H9 (cell line): Measurements from ENCODE around the gene APP. TPM values are rescaled to one million over a fixed set of nuclear protein-coding genes. Genes with fewer than 3 reads are reported as not detected.

ENCODE experiments used
- DNase-seq: peaks from one replicate; pipeline ENCODE4 v3.0.0-alpha.2; 2017
- H2AFZ ChIP-seq: one replicate; pipeline ENCODE4 v1.6.1; 2013; ENCODE audit warnings: mild to moderate bottlenecking, low read length, control low read depth, moderate library complexity
- H2AK5ac ChIP-seq: 2 replicates; pipeline ENCODE4 v1.6.1; 2013; ENCODE audit warnings: low read length, control low read depth, mixed read lengths; ENCODE audit not compliant: insufficient read length
- H2BK120ac ChIP-seq: one replicate; pipeline ENCODE4 v1.6.1; 2013; ENCODE audit warnings: low read depth, mild to moderate bottlenecking, low read length, control low read depth, inconsistent platforms; ENCODE audit not compliant: poor library complexity, severe bottlenecking
- H2BK12ac ChIP-seq: 2 replicates; pipeline ENCODE4 v1.6.1; 2013; ENCODE audit warnings: low read length, control low read depth, mixed read lengths, low read depth; ENCODE audit not compliant: insufficient read length
- H2BK15ac ChIP-seq: 2 replicates; pipeline ENCODE4 v1.6.1; 2013; ENCODE audit warnings: low read depth, low read length, control low read depth
- H2BK20ac ChIP-seq: one replicate; pipeline ENCODE4 v1.6.1; 2013; ENCODE audit warnings: low read depth, mild to moderate bottlenecking, low read length, control low read depth, inconsistent platforms; ENCODE audit not compliant: poor library complexity, severe bottlenecking
- H2BK5ac ChIP-seq: 2 replicates; pipeline ENCODE4 v1.6.1; 2013; ENCODE audit warnings: low read length, control low read depth, mixed read lengths; ENCODE audit not compliant: insufficient read length
- H3K14ac ChIP-seq: 2 replicates; pipeline ENCODE4 v1.6.1; 2013; ENCODE audit warnings: low read length, control low read depth; ENCODE audit not compliant: insufficient read depth
- H3K18ac ChIP-seq: 2 replicates; pipeline ENCODE4 v1.6.1; 2013; ENCODE audit warnings: low read depth, mild to moderate bottlenecking, mixed read lengths, low read length, control low read depth; ENCODE audit not compliant: insufficient read length
- H3K23ac ChIP-seq: 2 replicates; pipeline ENCODE4 v1.6.1; 2013; ENCODE audit warnings: low read length, control low read depth, mixed read lengths, low read depth; ENCODE audit not compliant: insufficient read length
- H3K23me2 ChIP-seq: 2 replicates; pipeline ENCODE4 v1.6.1; 2013; ENCODE audit warnings: low read depth, mild to moderate bottlenecking, mixed read lengths, low read length, control low read depth; ENCODE audit not compliant: insufficient read length, poor library complexity, severe bottlenecking
- H3K27ac ChIP-seq: 2 replicates; pipeline ENCODE4 v1.5.1; 2013; ENCODE audit warnings: low read length, control low read depth, mixed read lengths, low read depth; ENCODE audit not compliant: insufficient read length
- H3K27me3 ChIP-seq: 2 replicates; pipeline ENCODE4 v1.6.1; 2013; ENCODE audit warnings: low read length, control low read depth, inconsistent platforms; ENCODE audit not compliant: insufficient read depth
- H3K4ac ChIP-seq: 2 replicates; pipeline ENCODE4 v1.6.1; 2013; ENCODE audit warnings: low read depth, mild to moderate bottlenecking, control low read depth, inconsistent platforms, low read length, moderate library complexity
- H3K4me1 ChIP-seq: 2 replicates; pipeline ENCODE4 v1.6.1; 2013; ENCODE audit warnings: low read length, control low read depth, inconsistent platforms; ENCODE audit not compliant: insufficient read depth
- H3K4me2 ChIP-seq: 2 replicates; pipeline ENCODE4 v1.6.1; 2013; ENCODE audit warnings: low read length, control low read depth, mixed read lengths; ENCODE audit not compliant: insufficient read length, insufficient read depth
- H3K56ac ChIP-seq: 2 replicates; pipeline ENCODE4 v1.6.1; 2013; ENCODE audit warnings: low read depth, mild to moderate bottlenecking, mixed read lengths, low read length, control low read depth; ENCODE audit not compliant: insufficient read length
- H3K79me1 ChIP-seq: 2 replicates; pipeline ENCODE4 v1.6.1; 2013; ENCODE audit warnings: low read depth, mild to moderate bottlenecking, moderate library complexity, low read length, control low read depth, inconsistent platforms; ENCODE audit not compliant: insufficient read depth, poor library complexity, severe bottlenecking
- H3K79me2 ChIP-seq: 2 replicates; pipeline ENCODE4 v1.6.1; 2013; ENCODE audit warnings: low read length, control low read depth, inconsistent platforms; ENCODE audit not compliant: insufficient read depth
- H3K9ac ChIP-seq: 2 replicates; pipeline ENCODE4 v1.6.1; 2013; ENCODE audit warnings: low read length, control low read depth, mixed read lengths; ENCODE audit not compliant: insufficient read length; ENCODE audit errors: extremely low read depth
- H3K9me3 ChIP-seq: one replicate; pipeline ENCODE4 v1.6.1; 2013; ENCODE audit warnings: low read depth, low read length, inconsistent platforms; ENCODE audit not compliant: control insufficient read depth
- H3T11ph ChIP-seq: one replicate; pipeline ENCODE4 v1.6.1; 2013; ENCODE audit warnings: mild to moderate bottlenecking, low read length, control low read depth, inconsistent platforms
- H4K20me1 ChIP-seq: one replicate; pipeline ENCODE4 v1.6.1; 2013; ENCODE audit not compliant: control insufficient read depth, insufficient read length, insufficient read depth
- H4K5ac ChIP-seq: 2 replicates; pipeline ENCODE4 v1.6.1; 2013; ENCODE audit warnings: low read depth, mild to moderate bottlenecking, mixed read lengths, low read length, control low read depth; ENCODE audit not compliant: insufficient read length
- H4K8ac ChIP-seq: replicated peaks from 2 replicates; pipeline ENCODE4 v1.6.1; 2013; ENCODE audit warnings: low read length, control low read depth, mixed read lengths, low read depth; ENCODE audit not compliant: insufficient read length
- H4K91ac ChIP-seq: 2 replicates; pipeline ENCODE4 v1.6.1; 2013; ENCODE audit warnings: low read depth, mild to moderate bottlenecking, moderate library complexity, mixed read lengths, low read length, control low read depth; ENCODE audit not compliant: insufficient read length
- H3K27ac Mint-ChIP-seq, 3 experiments: 2 replicates in 2 of 3; 3 replicates in 1 of 3; pipeline ENCODE4 v1.8.0; 2020 to 2021; ENCODE audit warnings: mixed read lengths in 3 of 3, mild to moderate bottlenecking in 1 of 3, moderate library complexity in 1 of 3
- H3K27me3 Mint-ChIP-seq: 2 replicates; pipeline ENCODE4 v1.8.0; 2021; ENCODE audit warnings: low read depth, mild to moderate bottlenecking, moderate library complexity, mixed read lengths
- H3K36me3 Mint-ChIP-seq, 3 experiments: 2 replicates in 2 of 3; 3 replicates in 1 of 3; pipeline ENCODE4 v1.8.0; 2020 to 2021; ENCODE audit warnings: low read depth in 3 of 3, mixed read lengths in 3 of 3; ENCODE audit not compliant: insufficient read depth in 1 of 3
- H3K4me1 Mint-ChIP-seq, 2 experiments: 2 replicates each; pipeline ENCODE4 v1.8.0; 2020; ENCODE audit warnings: mixed read lengths in 2 of 2
- H3K4me3 Mint-ChIP-seq, 2 experiments: 2 replicates in 1 of 2; 3 replicates in 1 of 2; pipeline ENCODE4 v1.8.0; 2020 to 2021; ENCODE audit warnings: mild to moderate bottlenecking in 2 of 2, mixed read lengths in 2 of 2, moderate library complexity in 1 of 2
- H3K9me3 Mint-ChIP-seq, 2 experiments: 2 replicates in 1 of 2; 3 replicates in 1 of 2; pipeline ENCODE4 v1.8.0; 2020; ENCODE audit warnings: mild to moderate bottlenecking in 2 of 2, mixed read lengths in 2 of 2, moderate library complexity in 1 of 2
- CTCF ChIP-seq: fragments of 200-600 bp; sonication (generic); conservative IDR thresholded peaks from 3 replicates; pipeline ENCODE4 v1.8.0; 2021; ENCODE audit warnings: antibody characterized with exemption, mild to moderate bottlenecking
- WGBS: extraction: QIAGEN DNeasy Blood & Tissue Kit; methylation state at CpG from one replicate; pipeline ENCODE4 v1.1.7; 2013; ENCODE audit warnings: missing lambda C conversion rate, low lambda C conversion rate, mixed read lengths; ENCODE audit not compliant: insufficient read length; ENCODE audit errors: extremely low coverage; 5-methylcytosine and 5-hydroxymethylcytosine counted together
- total RNA-seq: library from RNA; stranded (reverse); gene quantifications from 2 replicates; pipeline ENCODE4 v1.2.1, GENCODE V29; 2021

The APP gene
- total RNA-seq, 1 experiment from 2014 or later = 380 TPM

GRCh38 chr21:26210614-26211013 is 40.0 kb upstream of the APP start:
- Mint-ChIP-seq H3K4me3 (no peak overlapping the region), H3K9me3 (peaks cover 2 to 4% of the 10 kb centered on the region in 2 experiments; a peak in 3 of 5 replicates)

More at GRCh38 chr21:26210614-26211013, 40.0 kb upstream of the APP start:
- H4K20me1 ChIP-seq = no peaks in the 10 kb centered on the region
- H3T11ph ChIP-seq = no peak overlapping the region
- no peak overlapping the region for H3K4ac ChIP-seq
- no peak overlapping the region for H4K8ac ChIP-seq
- H3K9me3 ChIP-seq = no peaks in the 10 kb centered on the region
- H3K18ac ChIP-seq = no peak overlapping the region
- no peak overlapping the region for H4K91ac ChIP-seq
- H3K56ac ChIP-seq = no peak overlapping the region
- no CpG with 5 or more reads among the region's 3 CpGs for WGBS
- Mint-ChIP-seq H3K27me3 (no peaks in the 10 kb centered on the region), H3K27ac (no peak overlapping the region), H3K4me1 (peaks cover 24 to 39% of the 10 kb centered on the region in 2 experiments), H3K36me3 (peaks cover 0 to 5% (median 0%) of the 10 kb centered on the region in 3 experiments; a peak in 2 of 7 replicates)
- no peaks in the 10 kb centered on the region for H3K23me2 ChIP-seq
- no peaks in the 10 kb centered on the region for H3K79me2 ChIP-seq
- H2AK5ac ChIP-seq = no peak overlapping the region
- H2BK20ac ChIP-seq = no peak overlapping the region
- H3K23ac ChIP-seq = no peak overlapping the region
- H3K79me1 ChIP-seq = no peaks in the 10 kb centered on the region
- no peak overlapping the region for H3K27ac ChIP-seq
- H3K14ac ChIP-seq = no peak overlapping the region
- DNase-seq = no peak
- no peak overlapping the region for H3K9ac ChIP-seq
- TF ChIP-seq CTCF = no peak
- no peak overlapping the region for H2BK12ac ChIP-seq
- no peak overlapping the region for H2BK120ac ChIP-seq
- H2AFZ ChIP-seq = no peak overlapping the region
- no peak overlapping the region for H4K5ac ChIP-seq
- no peak overlapping the region for H3K4me2 ChIP-seq
- H2BK15ac ChIP-seq = no peak overlapping the region
- H2BK5ac ChIP-seq = no peak overlapping the region
- H3K27me3 ChIP-seq = no peaks in the 10 kb centered on the region
- H3K4me1 ChIP-seq = peaks cover 5% of the 10 kb centered on the region; the same call in 1 of the 2 replicates
